Vagina (tissue), 2 donors: ENCODE measurements around the gene CNPY3.

Source experiments
- CTCF ChIP-seq, 3 experiments: fragments of 450-650 bp in 2 of 3; fragments of 200-600 bp in 1 of 3; sonication (generic) in 1 of 3; IDR thresholded peaks; one replicate each; pipeline ENCODE4 v1.5.1; 2017 to 2019; ENCODE audit warnings: antibody characterized with exemption in 3 of 3, mild to moderate bottlenecking in 2 of 3, moderate library complexity in 2 of 3
- POLR2A ChIP-seq, 2 donors: fragments of 450-650 bp; IDR thresholded peaks; one replicate each; pipeline ENCODE4 v1.6.1; 2017; ENCODE audit warnings: antibody characterized with exemption in 2 of 2, mild to moderate bottlenecking in 2 of 2, moderate library complexity in 2 of 2

GRCh38 chr6:42925248-42925857 is 3.9 kb upstream of the CNPY3 start:
- no peak for TF ChIP-seq CTCF (IDR thresholded peaks at IDR 0.05)
- no peak for TF ChIP-seq POLR2A (IDR thresholded peaks at IDR 0.05)
